Measurements from ENCODE around the gene DCBLD2.

GRCh38 chr3:98875535-98875934 lies 26.0 kb downstream of the DCBLD2 start:
- TF ChIP-seq CTCF (conservative IDR thresholded peaks at IDR 0.05; ENCODE audit: low read depth, low read length), result no peak
- no peak for TF ChIP-seq EZH2 (IDR thresholded peaks at IDR 0.05; ENCODE audit: low read length, unreplicated experiment)
- TF ChIP-seq EZH2phosphoT487 (IDR thresholded peaks at IDR 0.05; ENCODE audit: borderline replicate concordance, low read length), result no peak
